HG03159 (cell line): Measurements from ENCODE around the gene SIVA1.

ENCODE experiments used
- ATAC-seq: cut with Tn5 transposase; IDR thresholded peaks from one replicate; pipeline ENCODE4 v1.9.1; 2021; ENCODE audit warnings: mild to moderate bottlenecking, moderate library complexity; ENCODE audit not compliant: unreplicated experiment

SIVA1 gene

DNA sequence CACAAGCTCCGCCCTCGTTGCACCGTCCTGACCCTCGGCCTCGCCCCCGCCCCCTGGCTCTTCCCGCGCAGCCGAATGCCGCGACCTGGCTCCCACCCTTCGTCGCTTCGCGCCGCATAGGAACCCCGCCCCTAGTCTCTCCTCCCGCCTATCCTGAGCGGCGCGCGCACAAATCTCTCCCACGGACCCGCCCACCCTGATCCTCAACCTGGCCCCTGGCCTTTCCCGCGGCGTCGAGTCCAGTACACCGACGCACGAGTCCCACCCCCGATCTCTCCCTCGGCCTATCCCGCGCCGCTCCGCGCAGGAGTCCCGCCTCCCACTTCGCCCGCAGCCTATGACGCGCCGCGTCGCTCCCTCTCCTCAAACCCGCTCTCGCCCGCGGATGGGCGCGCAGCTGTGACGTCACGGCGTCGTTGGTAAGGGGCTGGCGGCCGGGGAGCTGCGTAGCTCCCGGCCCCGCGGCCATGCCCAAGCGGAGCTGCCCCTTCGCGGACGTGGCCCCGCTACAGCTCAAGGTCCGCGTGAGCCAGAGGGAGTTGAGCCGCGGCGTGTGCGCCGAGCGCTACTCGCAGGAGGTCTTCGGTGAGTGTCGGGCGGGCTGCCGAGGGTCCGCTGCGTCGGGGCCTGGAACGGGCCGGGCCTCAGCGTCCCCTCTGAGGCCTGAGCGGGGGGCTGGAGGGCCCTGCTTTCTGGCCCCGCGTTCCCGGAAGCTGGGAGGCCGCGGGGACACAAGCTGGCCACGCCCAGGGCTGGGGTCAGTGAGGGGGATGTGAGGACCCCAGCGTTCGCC, at the start of gene SIVA1:
SIVA1 (plus strand) TSS at position 413 of the 793 bp plus-strand sequence; CDS start at position 468, 55 bp downstream.
- peak; percentile 88 for ATAC-seq

DNA sequence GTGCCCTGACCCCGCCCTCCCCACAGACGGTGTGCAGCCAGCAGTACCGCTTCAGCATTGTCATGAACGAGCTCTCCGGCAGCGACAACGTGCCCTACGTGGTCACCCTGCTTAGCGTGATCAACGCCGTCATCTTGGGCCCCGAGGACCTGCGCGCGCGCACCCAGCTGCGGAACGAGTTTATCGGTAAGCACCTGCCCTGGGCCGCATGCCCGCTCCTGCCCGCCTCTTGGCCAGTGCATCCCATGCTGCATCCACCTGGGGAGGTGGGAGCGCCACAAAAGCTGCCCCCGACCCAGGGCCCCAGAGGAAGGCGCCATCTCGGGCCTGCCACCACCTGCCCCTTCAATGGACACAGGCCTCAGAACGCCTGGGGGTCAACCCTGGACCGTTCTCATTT, 49.7 kb upstream of the SIVA1 start:
- ATAC-seq: no peak

DNA sequence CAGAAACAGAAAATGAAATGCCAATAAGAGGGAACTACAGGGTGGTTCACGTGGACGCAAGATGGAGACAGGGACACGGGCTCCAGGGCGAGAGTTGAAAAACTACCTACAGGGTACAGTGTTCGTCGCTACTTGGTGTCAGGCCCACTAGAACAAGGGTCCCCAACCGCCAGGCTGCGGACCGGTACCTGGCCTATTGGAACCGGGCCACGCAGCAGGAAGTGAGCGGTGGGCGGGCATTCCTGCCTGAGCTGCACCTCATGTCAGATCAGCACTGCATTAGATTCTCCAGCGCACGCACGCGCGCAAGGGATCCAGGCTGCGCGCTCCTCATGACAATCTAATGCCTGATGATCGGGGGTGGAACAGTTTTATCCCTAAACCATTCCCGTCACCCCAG, 48.7 kb upstream of the SIVA1 start:
- no peak for ATAC-seq

- ATAC-seq: no peak
Observed at GRCh38 chr14:104705340-104706047, 47.5 kb upstream of the SIVA1 start.

DNA sequence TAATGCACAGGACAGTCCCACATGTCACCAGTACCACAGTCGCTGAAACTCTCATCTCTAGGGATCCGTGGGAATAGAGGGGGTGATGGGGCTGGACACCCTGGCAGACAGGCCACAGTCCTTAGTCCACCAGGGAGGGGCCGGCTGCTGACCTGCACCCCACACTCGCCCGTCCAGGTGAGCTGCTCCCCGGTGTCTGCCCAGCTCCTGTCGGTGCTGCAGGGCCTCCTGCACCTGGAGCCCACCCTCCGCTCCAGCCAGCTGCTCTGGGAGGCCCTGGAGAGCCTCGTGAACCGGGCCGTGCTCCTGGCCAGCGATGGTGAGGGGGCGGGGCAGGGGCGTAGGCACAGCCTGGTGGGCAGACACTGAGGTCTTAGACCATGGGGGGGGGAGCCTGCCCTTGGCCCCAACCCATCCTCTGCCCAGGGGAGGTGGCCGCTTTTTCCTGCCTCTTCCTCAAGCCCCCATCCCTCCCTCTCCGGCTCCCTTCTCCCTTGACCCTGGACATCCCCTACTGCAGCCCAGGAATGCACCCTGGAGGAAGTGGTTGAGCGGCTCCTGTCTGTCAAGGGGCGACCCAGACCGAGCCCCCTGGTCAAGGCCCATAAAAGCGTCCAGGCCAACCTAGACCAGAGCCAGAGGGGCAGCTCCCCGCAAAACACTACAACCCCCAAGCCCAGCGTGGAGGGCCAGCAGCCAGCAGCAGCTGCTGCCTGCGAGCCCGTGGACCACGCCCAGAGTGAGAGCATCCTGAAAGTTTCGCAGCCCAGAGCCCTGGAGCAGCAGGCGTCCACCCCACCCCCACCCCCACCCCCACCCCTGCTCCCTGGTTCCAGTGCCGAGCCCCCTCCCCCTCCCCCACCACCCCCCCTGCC, 46.0 kb upstream of the SIVA1 start:
- no peak for ATAC-seq

GRCh38 chr14:104707608-104708595, 45.0 kb upstream of the SIVA1 start:
- no peak for ATAC-seq

GRCh38 chr14:104708606-104709268, 44.2 kb upstream of the SIVA1 start:
- no peak for ATAC-seq

- no peak for ATAC-seq
Observed at GRCh38 chr14:104709387-104710039, 43.4 kb upstream of the SIVA1 start.

- no peak for ATAC-seq
Observed at GRCh38 chr14:104710071-104710735, 42.7 kb upstream of the SIVA1 start.

DNA sequence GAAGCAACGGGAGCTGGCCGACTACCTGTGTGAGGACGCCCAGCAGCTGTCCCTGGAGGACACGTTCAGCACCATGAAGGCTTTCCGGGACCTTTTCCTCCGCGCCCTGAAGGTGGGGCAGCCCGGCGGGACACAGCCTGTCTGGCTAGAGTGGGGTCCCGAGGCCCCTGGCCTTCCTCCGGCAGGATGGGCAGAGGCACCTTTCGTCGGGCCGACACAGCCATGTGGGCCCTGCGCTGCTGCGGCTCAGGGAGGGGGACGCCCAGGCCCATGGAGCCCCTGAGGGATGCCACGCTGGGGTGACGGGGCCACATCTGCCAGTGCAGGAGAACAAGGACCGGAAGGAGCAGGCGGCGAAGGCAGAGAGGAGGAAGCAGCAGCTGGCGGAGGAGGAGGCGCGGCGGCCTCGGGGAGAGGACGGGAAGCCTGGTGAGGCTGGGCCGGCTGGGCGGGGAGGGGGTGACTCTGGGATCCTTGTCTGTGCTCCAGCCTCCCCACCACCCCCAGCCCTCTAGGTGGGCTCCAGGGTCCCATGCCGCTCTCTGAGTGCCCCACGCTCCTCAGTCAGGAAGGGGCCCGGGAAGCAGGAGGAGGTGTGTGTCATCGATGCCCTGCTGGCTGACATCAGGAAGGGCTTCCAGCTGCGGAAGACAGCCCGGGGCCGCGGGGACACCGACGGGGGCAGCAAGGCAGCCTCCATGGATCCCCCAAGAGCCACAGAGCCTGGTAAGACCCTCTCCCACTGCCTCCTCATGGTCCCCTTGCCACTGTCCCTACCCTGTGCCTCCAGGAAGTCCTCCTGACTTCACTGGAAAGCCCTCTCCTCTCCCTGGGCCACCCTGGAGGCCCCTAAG, 39.8 kb upstream of the SIVA1 start:
- no peak for ATAC-seq

- no peak for ATAC-seq
Observed at GRCh38 chr14:104714066-104714465, 38.9 kb upstream of the SIVA1 start.

GRCh38 chr14:104714681-104715080, 38.3 kb upstream of the SIVA1 start:
- ATAC-seq: no peak

DNA sequence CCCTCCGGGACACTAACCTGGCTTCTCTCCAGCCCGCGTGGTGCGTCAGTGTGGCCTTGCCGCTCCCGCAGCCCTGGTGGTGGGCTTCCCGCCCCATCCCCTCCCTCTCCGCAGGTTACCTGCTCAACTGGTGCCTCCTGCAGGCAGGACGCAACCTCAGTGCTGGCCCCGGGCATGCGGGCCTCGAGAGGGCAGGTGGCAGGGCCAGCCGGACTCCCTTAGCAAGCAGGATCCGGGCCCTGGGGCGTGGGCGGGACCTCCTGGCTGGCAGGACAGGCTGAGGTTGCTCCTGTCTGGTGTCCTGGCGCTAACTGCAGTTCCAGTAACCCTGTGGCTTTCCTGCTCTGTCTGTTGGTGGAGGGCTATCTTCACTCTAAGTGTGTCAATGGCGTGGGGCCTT, 37.5 kb upstream of the SIVA1 start:
- no peak for ATAC-seq

DNA sequence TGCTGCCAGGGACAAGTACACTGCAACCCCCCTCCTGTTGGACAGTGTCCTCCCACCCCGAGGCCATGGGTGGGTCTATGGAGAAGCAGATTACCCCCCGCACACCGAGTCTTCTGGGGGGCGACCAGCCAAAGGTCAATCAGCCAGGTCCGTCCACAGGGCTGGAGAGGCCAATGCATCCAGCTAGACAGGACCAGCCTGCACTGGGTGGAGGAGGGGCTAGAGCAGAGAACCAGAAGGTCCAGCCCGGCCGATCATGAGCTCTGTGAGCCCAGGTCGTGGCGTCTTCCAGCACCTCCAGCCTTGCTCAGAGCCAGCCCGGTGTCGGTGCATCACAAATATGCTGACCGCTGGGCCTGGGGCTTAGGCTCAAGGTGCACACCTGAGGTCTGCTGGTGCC, 37.1 kb upstream of the SIVA1 start:
- ATAC-seq: no peak

- no peak for ATAC-seq
Observed at GRCh38 chr14:104717137-104717536, 35.8 kb upstream of the SIVA1 start.

- ATAC-seq: no peak
Observed at GRCh38 chr14:104717646-104718045, 35.3 kb upstream of the SIVA1 start.

DNA sequence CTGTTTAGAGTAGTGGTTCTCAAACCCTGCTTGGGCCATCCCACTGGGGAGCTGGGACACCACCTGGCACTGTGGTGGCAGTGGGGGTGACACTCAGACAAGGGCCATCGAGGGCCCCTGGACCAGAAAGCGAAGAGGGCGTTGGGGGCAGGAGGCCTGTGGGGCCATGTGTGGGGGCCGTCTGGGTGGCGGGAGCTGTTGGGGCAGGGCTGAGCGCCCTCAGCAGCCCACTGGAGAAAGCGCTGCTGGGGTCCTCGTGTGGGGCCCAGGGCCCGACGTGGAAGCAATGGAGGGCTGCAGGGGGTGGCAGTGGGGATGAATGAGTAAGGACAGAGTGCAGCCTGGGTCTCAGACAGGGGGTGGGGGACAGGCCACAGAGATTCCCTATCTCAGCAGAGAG, 34.8 kb upstream of the SIVA1 start:
- ATAC-seq: no peak

GRCh38 chr14:104718871-104719270, 34.1 kb upstream of the SIVA1 start:
- ATAC-seq: no peak
